Activated CD8-positive, alpha-beta memory T cell treated with anti-CD3 and anti-CD28 coated beads, Interleukin-2, amount 50 U/mL, for 4 hours (primary cell): ENCODE data around the gene SCYGR3.

Experiments
- DNase-seq: peaks from one replicate; pipeline ENCODE4 v3.0.0-alpha.2; 2020

The SCYGR3 gene

GRCh38 chr2:227614740-227615139, at the start of gene SCYGR3:
SCYGR3 (minus strand) TSS chr2:227614840; CDS start chr2:227614840, 0 bp downstream.
- no peak for DNase-seq

- no peak for DNase-seq
Measured at GRCh38 chr2:227661827-227662226, 47.2 kb upstream of the SCYGR3 start.

- DNase-seq, result no peak
Measured at GRCh38 chr2:227661025-227661649, 46.5 kb upstream of the SCYGR3 start.

- no peak for DNase-seq
Measured at GRCh38 chr2:227657199-227657845, 42.7 kb upstream of the SCYGR3 start.

- no peak for DNase-seq
Measured at GRCh38 chr2:227655454-227655853, 40.8 kb upstream of the SCYGR3 start.

- DNase-seq, result no peak
Measured at GRCh38 chr2:227654426-227654825, 39.8 kb upstream of the SCYGR3 start.

- no peak for DNase-seq
Measured at GRCh38 chr2:227653419-227653818, 38.8 kb upstream of the SCYGR3 start.

- no peak for DNase-seq
Measured at GRCh38 chr2:227643990-227644551, 29.4 kb upstream of the SCYGR3 start.

- no peak for DNase-seq
Measured at GRCh38 chr2:227642656-227643055, 28.0 kb upstream of the SCYGR3 start.

- no peak for DNase-seq
Measured at GRCh38 chr2:227634201-227634600, 19.6 kb upstream of the SCYGR3 start.

GRCh38 chr2:227632827-227633226, 18.2 kb upstream of the SCYGR3 start:
- DNase-seq, result no peak

GRCh38 chr2:227630322-227630721, 15.7 kb upstream of the SCYGR3 start:
- no peak for DNase-seq

GRCh38 chr2:227629435-227629834, 14.8 kb upstream of the SCYGR3 start:
- no peak for DNase-seq

- DNase-seq, result no peak
Measured at GRCh38 chr2:227627769-227628168, 13.1 kb upstream of the SCYGR3 start.

- no peak for DNase-seq
Measured at GRCh38 chr2:227626580-227627151, 12.0 kb upstream of the SCYGR3 start.

- DNase-seq, result no peak
Measured at GRCh38 chr2:227625420-227625819, 10.8 kb upstream of the SCYGR3 start.

GRCh38 chr2:227623226-227623625, 8.6 kb upstream of the SCYGR3 start:
- no peak for DNase-seq

- DNase-seq, result no peak
Measured at GRCh38 chr2:227617316-227618230, 2.9 kb upstream of the SCYGR3 start, which contains the start of gene SCYGR4. SCYGR4 (plus strand) TSS chr2:227617498; CDS start chr2:227617498, 0 bp downstream.

GRCh38 chr2:227616631-227617030, 2.0 kb upstream of the SCYGR3 start:
- no peak for DNase-seq

- DNase-seq, result no peak
Measured at GRCh38 chr2:227615906-227616305, 1.3 kb upstream of the SCYGR3 start.

GRCh38 chr2:227615181-227615580, 541 bp upstream of the SCYGR3 start:
- DNase-seq, result no peak

GRCh38 chr2:227614246-227614645, 394 bp downstream of the SCYGR3 start:
- DNase-seq, result no peak

GRCh38 chr2:227613272-227613660, 1.4 kb downstream of the SCYGR3 start:
- no peak for DNase-seq
